Ishikawa (cell line): ENCODE measurements around the gene CEP112.

Experiments
- EGR1 ChIP-seq: IDR thresholded peaks from 2 replicates; pipeline ENCODE4 v1.6.1; 2012
- EP300 ChIP-seq: IDR thresholded peaks from 2 replicates; pipeline ENCODE4 v1.6.1; 2012; ENCODE audit warnings: borderline replicate concordance
- FOXM1 ChIP-seq: IDR thresholded peaks from 2 replicates; pipeline ENCODE4 v1.6.1; 2012; ENCODE audit warnings: low read depth, borderline replicate concordance
- NFIC ChIP-seq: IDR thresholded peaks from 2 replicates; pipeline ENCODE4 v1.6.1; 2012
- REST ChIP-seq: IDR thresholded peaks from 2 replicates; pipeline ENCODE4 v1.6.1; 2012; ENCODE audit warnings: low read depth, mild to moderate bottlenecking

- TF ChIP-seq REST (no peak), EGR1 (no peak), NFIC (no peak), EP300 (no peak), FOXM1 (no peak)
Observed at GRCh38 chr17:66054242-66054641, 137.7 kb downstream of the CEP112 start.
